ENCODE measurements around the gene COLGALT1. TPM values are rescaled to one million over a fixed set of nuclear protein-coding genes. Genes with fewer than 3 reads are reported as not detected.

Gene COLGALT1
- total and polyA plus RNA-seq, 9 of the 15 experiments (the other 6 are each of a cell fraction or from before 2014, with no cell fraction given): 4.9 to 119 (median 82.6) TPM

GRCh38 chr19:17553256-17553655 lies 2.2 kb upstream of the COLGALT1 start (continued):
- no peak for TF ChIP-seq TSHZ1 (CRISPR knock-in tag; IDR thresholded peaks at IDR 0.05)
- TF ChIP-seq BHLHE40 (IDR thresholded peaks at IDR 0.05; ENCODE audit: low read length): 0 out of 2 replicates have a peak, but pooled peaks have one; percentile 11
- TF ChIP-seq, protein P1, sequence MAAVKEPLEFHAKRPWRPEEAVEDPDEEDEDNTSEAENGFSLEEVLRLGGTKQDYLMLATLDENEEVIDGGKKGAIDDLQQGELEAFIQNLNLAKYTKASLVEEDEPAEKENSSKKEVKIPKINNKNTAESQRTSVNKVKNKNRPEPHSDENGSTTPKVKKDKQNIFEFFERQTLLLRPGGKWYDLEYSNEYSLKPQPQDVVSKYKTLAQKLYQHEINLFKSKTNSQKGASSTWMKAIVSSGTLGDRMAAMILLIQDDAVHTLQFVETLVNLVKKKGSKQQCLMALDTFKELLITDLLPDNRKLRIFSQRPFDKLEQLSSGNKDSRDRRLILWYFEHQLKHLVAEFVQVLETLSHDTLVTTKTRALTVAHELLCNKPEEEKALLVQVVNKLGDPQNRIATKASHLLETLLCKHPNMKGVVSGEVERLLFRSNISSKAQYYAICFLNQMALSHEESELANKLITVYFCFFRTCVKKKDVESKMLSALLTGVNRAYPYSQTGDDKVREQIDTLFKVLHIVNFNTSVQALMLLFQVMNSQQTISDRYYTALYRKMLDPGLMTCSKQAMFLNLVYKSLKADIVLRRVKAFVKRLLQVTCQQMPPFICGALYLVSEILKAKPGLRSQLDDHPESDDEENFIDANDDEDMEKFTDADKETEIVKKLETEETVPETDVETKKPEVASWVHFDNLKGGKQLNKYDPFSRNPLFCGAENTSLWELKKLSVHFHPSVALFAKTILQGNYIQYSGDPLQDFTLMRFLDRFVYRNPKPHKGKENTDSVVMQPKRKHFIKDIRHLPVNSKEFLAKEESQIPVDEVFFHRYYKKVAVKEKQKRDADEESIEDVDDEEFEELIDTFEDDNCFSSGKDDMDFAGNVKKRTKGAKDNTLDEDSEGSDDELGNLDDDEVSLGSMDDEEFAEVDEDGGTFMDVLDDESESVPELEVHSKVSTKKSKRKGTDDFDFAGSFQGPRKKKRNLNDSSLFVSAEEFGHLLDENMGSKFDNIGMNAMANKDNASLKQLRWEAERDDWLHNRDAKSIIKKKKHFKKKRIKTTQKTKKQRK (IDR thresholded peaks at IDR 0.05; ENCODE audit: borderline replicate concordance, low read depth, low read length): no peak
- TF ChIP-seq PYGO2 (tag; IDR thresholded peaks at IDR 0.05): no peak
- TF ChIP-seq CTBP1 (IDR thresholded peaks at IDR 0.05; ENCODE audit: borderline replicate concordance): 0 out of 2 replicates have a peak, but pooled peaks have one; percentile 38
- no peak for TF ChIP-seq ZNF583 (CRISPR knock-in tag; IDR thresholded peaks at IDR 0.05)
- TF ChIP-seq, protein P2, sequence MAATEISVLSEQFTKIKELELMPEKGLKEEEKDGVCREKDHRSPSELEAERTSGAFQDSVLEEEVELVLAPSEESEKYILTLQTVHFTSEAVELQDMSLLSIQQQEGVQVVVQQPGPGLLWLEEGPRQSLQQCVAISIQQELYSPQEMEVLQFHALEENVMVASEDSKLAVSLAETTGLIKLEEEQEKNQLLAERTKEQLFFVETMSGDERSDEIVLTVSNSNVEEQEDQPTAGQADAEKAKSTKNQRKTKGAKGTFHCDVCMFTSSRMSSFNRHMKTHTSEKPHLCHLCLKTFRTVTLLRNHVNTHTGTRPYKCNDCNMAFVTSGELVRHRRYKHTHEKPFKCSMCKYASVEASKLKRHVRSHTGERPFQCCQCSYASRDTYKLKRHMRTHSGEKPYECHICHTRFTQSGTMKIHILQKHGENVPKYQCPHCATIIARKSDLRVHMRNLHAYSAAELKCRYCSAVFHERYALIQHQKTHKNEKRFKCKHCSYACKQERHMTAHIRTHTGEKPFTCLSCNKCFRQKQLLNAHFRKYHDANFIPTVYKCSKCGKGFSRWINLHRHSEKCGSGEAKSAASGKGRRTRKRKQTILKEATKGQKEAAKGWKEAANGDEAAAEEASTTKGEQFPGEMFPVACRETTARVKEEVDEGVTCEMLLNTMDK (IDR thresholded peaks at IDR 0.05; ENCODE audit: borderline replicate concordance, insufficient read depth, low read depth, low read length, poor library complexity, severe bottlenecking): no peak
- no peak for TF ChIP-seq HNRNPH1 (optimal IDR thresholded peaks at IDR 0.05; ENCODE audit: low read depth, low read length)
- 0 out of 2 replicates have a peak, but pooled peaks have one; percentile 6 for TF ChIP-seq CBFA2T3 (IDR thresholded peaks at IDR 0.05)
- TF ChIP-seq SRSF7 (optimal IDR thresholded peaks at IDR 0.05; ENCODE audit: low read depth, low read length): no peak
- peak; percentile 16 to 23; a peak in 1 of 4 replicates for TF ChIP-seq MAZ (CRISPR knock-in tag; conservative IDR thresholded peaks at IDR 0.05 in 1 of 2, IDR thresholded peaks at IDR 0.05 in 1 of 2)
- TF ChIP-seq DPF2 (IDR thresholded peaks at IDR 0.05): peak; percentile 57
- 0 out of 2 replicates have a peak, but pooled peaks have one; percentile 21 for TF ChIP-seq GABPB1 (CRISPR knock-in tag; IDR thresholded peaks at IDR 0.05)
- peak; percentile 6; the same call in 1 of the 2 replicates for TF ChIP-seq BCOR (IDR thresholded peaks at IDR 0.05)
- no peak for TF ChIP-seq XRCC4 (IDR thresholded peaks at IDR 0.05; ENCODE audit: extremely low read depth, insufficient read depth, insufficient read length)

Data from K562 (cell line).